Adrenal gland (tissue), 12 donors: ENCODE measurements around the gene NUBP2. TPM values are rescaled to one million over a fixed set of nuclear protein-coding genes. Genes with fewer than 3 reads are reported as not detected.

ENCODE experiments used
- microRNA-seq, 3 donors: library from miRNA; unstranded; fragments of <30 nt; microRNA quantifications; one replicate each; pipeline ENCODE4, GENCODE V29; 2017 to 2020
- polyA plus RNA-seq, 3 donors: library from polyadenylated mRNA; stranded (reverse); fragments of 200-250 nt in 2 of 3; fragments of 350-450 nt in 1 of 3; fragmentation: Illumina TruSeq in 1 of 3; extraction: RNeasy Lipid Tissue Mini Kit (QIAGEN cat#74804) in 1 of 3; gene quantifications; one replicate each; pipeline ENCODE4 v1.2.3, GENCODE V29; 2013 to 2014
- small RNA-seq, 2 donors: library from RNA; depleted of rRNA; stranded (forward); fragments of <200 nt; gene quantifications; one replicate each; pipeline ENCODE3, GENCODE V24; 2016
- total RNA-seq, 9 donors: library from RNA; depleted of rRNA in 4 of 9; stranded (reverse); fragments of >200 nt in 4 of 9; fragments of 120-200 nt in 1 of 9; fragmentation: NEBNext Ultra II Directional in 1 of 9; extraction: Animal tissue kit (Norgen Biotek cat#: 25700) in 1 of 9; gene quantifications; one replicate each; pipeline versions ENCODE4 v1.1.0 to v1.2.4, GENCODE V29; 2013 to 2023
- donor health status: healthy with polysubstance abuse.
- donor health status: Bipolar disorder and iron deficiency.
- donor health status: DM: yes; HTN: yes; CAD: no.
- donor health status: DM: no; HTN: no; CAD: no.
- donor health status: DM: no; HTN: no; CAD: no.
- donor health status: DM: yes; HTN: yes; CAD: no.

NUBP2 gene
- total and polyA plus RNA-seq, 12 donors = 3.0 to 252 (median 78.7) TPM

Small RNA genes lying within 50 kb of the gene (microRNA-seq; reads per million reads assigned to microRNA genes)
- gene MIR3177 = 0.76 to 2.8 (median 1.3) reads per million in 3 donors

Small RNA genes lying within 50 kb of the gene (small RNA-seq; reads per million reads assigned to genes)
- 0.17 to 1.2 reads per million in 2 donors for gene MIR3177

Other genes starting within 250 kb of the NUBP2 start
- 10 to 100 TPM; 11.4 to 77.2 (median 25.3) TPM for gene TMEM204, start 249.3 kb upstream of the NUBP2 start, total RNA-seq
- 10 to 100 TPM in 2 of 3 donors, 1 to 10 TPM in 1; 7.4 to 30.7 (median 26.6) TPM for gene TMEM204, start 249.3 kb upstream of the NUBP2 start, polyA plus RNA-seq
- 10 to 100 TPM; 12.0 to 46.4 (median 27.3) TPM for gene IFT140, start 170.9 kb upstream of the NUBP2 start, total RNA-seq
- 10 to 100 TPM in 2 of 3 donors, 1 to 10 TPM in 1; 6.6 to 62.7 (median 31.3) TPM for gene IFT140, start 170.9 kb upstream of the NUBP2 start, polyA plus RNA-seq
- gene CRAMP1, start 170.6 kb upstream of the NUBP2 start, total RNA-seq = 10 to 100 TPM in 5 of 9 donors, 1 to 10 TPM in 4; 5.3 to 17.1 (median 10.1) TPM
- gene CRAMP1, start 170.6 kb upstream of the NUBP2 start, polyA plus RNA-seq = 10 to 100 TPM in 1 of 3 donors, 1 to 10 TPM in 2; 4.3 to 19.0 (median 7.9) TPM
- gene JPT2, start 104.7 kb upstream of the NUBP2 start, total RNA-seq = 10 to 100 TPM; 11.9 to 50.5 (median 34.9) TPM
- 10 to 100 TPM; 12.1 to 49.4 (median 12.7) TPM for gene JPT2, start 104.7 kb upstream of the NUBP2 start, polyA plus RNA-seq
- 10 to 100 TPM; 30.1 to 97.1 (median 50.5) TPM for gene MAPK8IP3, start 76.8 kb upstream of the NUBP2 start, total RNA-seq
- gene MAPK8IP3, start 76.8 kb upstream of the NUBP2 start, polyA plus RNA-seq = 100 to 1,000 TPM in 2 of 3 donors, 10 to 100 TPM in 1; 12.1 to 430 (median 147) TPM
- gene NME3, start 11.4 kb upstream of the NUBP2 start, total RNA-seq = 100 to 1,000 TPM in 8 of 9 donors, 10 to 100 TPM in 1; 82.5 to 319 (median 168) TPM
- 1,000 to 10,000 TPM in 1 of 3 donors, 100 to 1,000 TPM in 1, under 1 TPM in 1; 0.95 to 1,073 (median 860) TPM for gene NME3, start 11.4 kb upstream of the NUBP2 start, polyA plus RNA-seq
- gene EME2, start 10.2 kb upstream of the NUBP2 start, total RNA-seq = 10 to 100 TPM in 5 of 9 donors, 1 to 10 TPM in 4; 5.7 to 30.6 (median 16.1) TPM
- 10 to 100 TPM in 2 of 3 donors, 1 to 10 TPM in 1; 1.8 to 90.7 (median 38.0) TPM for gene EME2, start 10.2 kb upstream of the NUBP2 start, polyA plus RNA-seq
- 100 to 1,000 TPM; 130 to 226 (median 143) TPM for gene MRPS34, start 9.8 kb upstream of the NUBP2 start, total RNA-seq
- gene MRPS34, start 9.8 kb upstream of the NUBP2 start, polyA plus RNA-seq = 100 to 1,000 TPM in 1 of 3 donors, 10 to 100 TPM in 2; 84.3 to 113 (median 95.6) TPM
- gene SPSB3, start 389 bp upstream of the NUBP2 start, total RNA-seq = 100 to 1,000 TPM in 5 of 9 donors, 10 to 100 TPM in 4; 44.0 to 158 (median 105) TPM
- gene SPSB3, start 389 bp upstream of the NUBP2 start, polyA plus RNA-seq = 100 to 1,000 TPM in 2 of 3 donors, 1 to 10 TPM in 1; 8.3 to 297 (median 238) TPM
- 1 to 10 TPM in 2 of 9 donors, under 1 TPM in 6, not detected in 1; 0.11 to 3.9 (median 0.23) TPM for gene IGFALS, start 10.7 kb downstream of the NUBP2 start, total RNA-seq
- under 1 TPM in 2 of 3 donors, not detected in 1; 0.67 to 0.97 TPM for gene IGFALS, start 10.7 kb downstream of the NUBP2 start, polyA plus RNA-seq
- 100 to 1,000 TPM in 8 of 9 donors, 10 to 100 TPM in 1; 77.1 to 318 (median 182) TPM for gene HAGH, start 43.9 kb downstream of the NUBP2 start, total RNA-seq
- 100 to 1,000 TPM in 2 of 3 donors, 10 to 100 TPM in 1; 75.3 to 213 (median 138) TPM for gene HAGH, start 43.9 kb downstream of the NUBP2 start, polyA plus RNA-seq
- 100 to 1,000 TPM in 1 of 9 donors, 10 to 100 TPM in 8; 38.7 to 140 (median 51.9) TPM for gene FAHD1, start 44.2 kb downstream of the NUBP2 start, total RNA-seq
- gene FAHD1, start 44.2 kb downstream of the NUBP2 start, polyA plus RNA-seq = 10 to 100 TPM; 15.2 to 60.4 (median 19.9) TPM
- under 1 TPM in 1 of 9 donors, not detected in 8; 0.23 TPM for gene MEIOB, start 89.2 kb downstream of the NUBP2 start, total RNA-seq
- not detected for gene MEIOB, start 89.2 kb downstream of the NUBP2 start, polyA plus RNA-seq
- gene HS3ST6, start 135.5 kb downstream of the NUBP2 start, total RNA-seq = under 1 TPM in 1 of 9 donors, not detected in 8; 0.11 TPM
- under 1 TPM in 1 of 3 donors, not detected in 2; 0.07 TPM for gene HS3ST6, start 135.5 kb downstream of the NUBP2 start, polyA plus RNA-seq
- 10 to 100 TPM in 7 of 9 donors, 1 to 10 TPM in 2; 9.2 to 21.5 (median 14.8) TPM for gene MSRB1, start 160.2 kb downstream of the NUBP2 start, total RNA-seq
- gene MSRB1, start 160.2 kb downstream of the NUBP2 start, polyA plus RNA-seq = 10 to 100 TPM in 2 of 3 donors, 1 to 10 TPM in 1; 8.1 to 38.9 (median 21.5) TPM
- gene RPL3L, start 171.7 kb downstream of the NUBP2 start, total RNA-seq = under 1 TPM in 2 of 9 donors, not detected in 7; 0.06 to 0.20 TPM
- gene RPL3L, start 171.7 kb downstream of the NUBP2 start, polyA plus RNA-seq = under 1 TPM in 1 of 3 donors, not detected in 2; 0.07 TPM
- gene NDUFB10, start 176.6 kb downstream of the NUBP2 start, total RNA-seq = 100 to 1,000 TPM; 134 to 298 (median 155) TPM
- 100 to 1,000 TPM; 109 to 268 (median 213) TPM for gene NDUFB10, start 176.6 kb downstream of the NUBP2 start, polyA plus RNA-seq
- gene RPS2, start 181.9 kb downstream of the NUBP2 start, total RNA-seq = 1,000 to 10,000 TPM; 1,192 to 2,338 (median 1,647) TPM
- gene RPS2, start 181.9 kb downstream of the NUBP2 start, polyA plus RNA-seq = 1,000 to 10,000 TPM; 1,045 to 4,016 (median 2,050) TPM
- gene RNF151, start 183.9 kb downstream of the NUBP2 start, total RNA-seq = under 1 TPM in 1 of 9 donors, not detected in 8; 0.47 TPM
- gene RNF151, start 183.9 kb downstream of the NUBP2 start, polyA plus RNA-seq = under 1 TPM in 2 of 3 donors, not detected in 1; 0.20 to 0.64 TPM
- 100 to 1,000 TPM in 1 of 9 donors, 10 to 100 TPM in 8; 22.3 to 137 (median 34.8) TPM for gene TBL3, start 189.1 kb downstream of the NUBP2 start, total RNA-seq
- gene TBL3, start 189.1 kb downstream of the NUBP2 start, polyA plus RNA-seq = 100 to 1,000 TPM in 2 of 3 donors, 10 to 100 TPM in 1; 10.8 to 106 (median 105) TPM
- under 1 TPM in 3 of 9 donors, not detected in 6; 0.28 to 0.53 (median 0.47) TPM for gene NOXO1, start 198.5 kb downstream of the NUBP2 start, total RNA-seq
- gene NOXO1, start 198.5 kb downstream of the NUBP2 start, polyA plus RNA-seq = 1 to 10 TPM in 2 of 3 donors, not detected in 1; 1.3 to 3.3 TPM
- gene GFER, start 201.2 kb downstream of the NUBP2 start, total RNA-seq = 10 to 100 TPM; 16.4 to 37.6 (median 26.9) TPM
- gene GFER, start 201.2 kb downstream of the NUBP2 start, polyA plus RNA-seq = 10 to 100 TPM; 17.4 to 60.8 (median 54.4) TPM
- 10 to 100 TPM in 1 of 9 donors, 1 to 10 TPM in 3, under 1 TPM in 3, not detected in 2; 0.54 to 10.9 (median 1.1) TPM for gene SYNGR3, start 207.0 kb downstream of the NUBP2 start, total RNA-seq
- gene SYNGR3, start 207.0 kb downstream of the NUBP2 start, polyA plus RNA-seq = 1 to 10 TPM; 3.2 to 5.2 (median 4.4) TPM
- gene ZNF598, start 226.9 kb downstream of the NUBP2 start, total RNA-seq = 10 to 100 TPM in 8 of 9 donors, 1 to 10 TPM in 1; 4.7 to 36.6 (median 27.5) TPM
- gene ZNF598, start 226.9 kb downstream of the NUBP2 start, polyA plus RNA-seq = 10 to 100 TPM in 2 of 3 donors, 1 to 10 TPM in 1; 8.3 to 51.5 (median 37.9) TPM
- 1 to 10 TPM in 3 of 9 donors, under 1 TPM in 1, not detected in 5; 0.50 to 3.9 (median 1.4) TPM for gene NPW, start 236.8 kb downstream of the NUBP2 start, total RNA-seq
- 1 to 10 TPM in 1 of 3 donors, under 1 TPM in 1, not detected in 1; 0.88 to 1.3 TPM for gene NPW, start 236.8 kb downstream of the NUBP2 start, polyA plus RNA-seq
- gene NHERF2, start 243.9 kb downstream of the NUBP2 start, total RNA-seq = 100 to 1,000 TPM in 2 of 9 donors, 10 to 100 TPM in 7; 12.9 to 155 (median 66.8) TPM
- 100 to 1,000 TPM in 2 of 3 donors, 10 to 100 TPM in 1; 12.5 to 263 (median 147) TPM for gene NHERF2, start 243.9 kb downstream of the NUBP2 start, polyA plus RNA-seq